Measurements from ENCODE around the gene IFT52. TPM values are rescaled to one million over a fixed set of nuclear protein-coding genes. Genes with fewer than 3 reads are reported as not detected.

The IFT52 gene
- total and polyA plus RNA-seq, 2 of the 8 experiments (the other 6 are each of a cell fraction or from before 2014, with no cell fraction given), result 35.6 to 40.4 TPM

- Histone ChIP-seq H3K9ac (replicated peaks in 1 of 4; ENCODE audit: extremely low read depth in 1 of 4, low read depth in 3 of 4, low read length in 3 of 4) (no peak overlapping the region), H4K20me1 (replicated peaks in 1 of 2; ENCODE audit: control insufficient read depth in 1 of 2, insufficient read depth in 2 of 2, low read length in 2 of 2) (peaks cover 2 to 12% of the 10 kb centered on the region in 2 experiments), H3K4ac (replicated peaks; ENCODE audit: insufficient read length, low read depth, low read length) (no peak overlapping the region), H2BK5ac (ENCODE audit: low read depth, low read length) (no peak overlapping the region), H2BK12ac (ENCODE audit: low read depth, low read length) (no peak overlapping the region), H2BK20ac (ENCODE audit: low read length) (no peak overlapping the region), H2AK5ac (ENCODE audit: low read depth, low read length) (no peak overlapping the region), H3K4me2 (ENCODE audit: insufficient read depth in 1 of 2, low read depth in 2 of 2, low read length in 2 of 2) (no peak overlapping the region), H3K79me2 (ENCODE audit: control insufficient read depth in 1 of 2, insufficient read depth in 2 of 2, low read length in 2 of 2) (peaks cover 3 to 25% of the 10 kb centered on the region in 2 experiments; a peak in 2 of 4 replicates), H2BK120ac (replicated peaks; ENCODE audit: low read depth, low read length) (no peak overlapping the region), H3K23ac (ENCODE audit: insufficient read length) (no peak overlapping the region), H3K27me3 (replicated peaks in 1 of 4; ENCODE audit: control insufficient read depth in 3 of 4, extremely low read depth in 1 of 4, insufficient read depth in 3 of 4, low read length in 3 of 4) (no peaks in the 10 kb centered on the region), H3K18ac (ENCODE audit: extremely low read depth, low read length) (no peak overlapping the region), H3K14ac (ENCODE audit: insufficient read length) (no peak overlapping the region), H2BK15ac (ENCODE audit: low read length) (no peak overlapping the region), H3K56ac (replicated peaks; ENCODE audit: insufficient read length, low read depth, low read length) (no peak overlapping the region), H4K91ac (replicated peaks; ENCODE audit: insufficient read length, low read length) (no peak overlapping the region), H4K5ac (ENCODE audit: insufficient read length, low read depth, low read length) (no peak overlapping the region), H4K8ac (ENCODE audit: extremely low read depth, insufficient read depth, low read length) (no peak overlapping the region; the same call in 1 of the 2 replicates), H3K23me2 (ENCODE audit: low read depth, low read length) (no peaks in the 10 kb centered on the region), H3K27ac (ENCODE audit: low read depth, low read length) (no peak overlapping the region), H2AFZ (ENCODE audit: low read length) (no peak overlapping the region), H3K4me1 (replicated peaks in 1 of 4; ENCODE audit: control insufficient read depth in 3 of 4, insufficient read depth in 4 of 4, low read length in 3 of 4) (no peaks in the 10 kb centered on the region), H3K79me1 (ENCODE audit: low read depth, low read length) (peaks cover 14% of the 10 kb centered on the region; the same call in 1 of the 2 replicates), H3K9me3 (ENCODE audit: insufficient read depth in 2 of 2, low read depth in 1 of 2, low read length in 1 of 2) (no peaks in the 10 kb centered on the region), H3K4me3 (ENCODE audit: extremely low read depth in 1 of 4, insufficient read depth in 2 of 4, low read depth in 3 of 4, low read length in 4 of 4) (no peak overlapping the region), H3K36me3 (ENCODE audit: control insufficient read depth in 2 of 4, insufficient read depth in 4 of 4, low read length in 3 of 4) (peaks cover 11 to 36% (median 25%) of the 10 kb centered on the region in 4 experiments)
- WGBS, 2 experiments (ENCODE audit: extremely low coverage in 1 of 2, insufficient coverage in 1 of 2, insufficient read length in 1 of 2, insufficient replicate concordance in 2 of 2, low coverage in 1 of 2, low lambda C conversion rate in 2 of 2, missing lambda C conversion rate in 1 of 2), result 87% methylated on average over 9 of the region's 9 CpGs; no CpG with 5 or more reads in 1 of the 2 experiments
- ChIA-PET POLR2A (ENCODE audit: partially characterized antibody) (interaction anchor here (4.0 kb wide), 1 partner anchor 12 kb away, joined by 15 read pairs; no protein-coding TSS in a partner anchor), CTCF (ENCODE audit: partially characterized antibody) (interaction anchor here (0.6 kb wide), 1 partner anchor 204 kb away, joined by 3 read pairs; no protein-coding TSS in a partner anchor)
- FAIRE-seq, result no peak
- TF ChIP-seq BACH1 (IDR thresholded peaks at IDR 0.05; ENCODE audit: low read length) (no peak), CREB1 (IDR thresholded peaks at IDR 0.05) (no peak), MAFK (IDR thresholded peaks at IDR 0.05; ENCODE audit: low read depth, low read length) (no peak), POU5F1 (IDR thresholded peaks at IDR 0.05; ENCODE audit: low read depth, low read length) (no peak)
- DNase-seq (ENCODE audit: low read depth in 1 of 2, low spot score in 2 of 2), result no peak
Measured at GRCh38 chr20:43682446-43682845, 91.7 kb downstream of the IFT52 start.

Measured in H1 (cell line).